Keratinocyte (primary cell): ENCODE data around the gene UPP2.

ENCODE experiments used
- EZH2 ChIP-seq: IDR thresholded peaks from one replicate; pipeline ENCODE4 v1.6.1; 2012; ENCODE audit warnings: inconsistent platforms, mild to moderate bottlenecking, low read length, moderate library complexity
- TF ChIP-seq, protein P1 (sequence below), 3 experiments: IDR thresholded peaks in 1 of 3; conservative IDR thresholded peaks in 1 of 3; optimal IDR thresholded peaks in 1 of 3; 2 replicates in 2 of 3; 3 replicates in 1 of 3; pipeline versions ENCODE3 to v1.5.1; 2011; ENCODE audit warnings: low read length in 3 of 3, mild to moderate bottlenecking in 3 of 3, moderate library complexity in 2 of 3, control low read depth in 1 of 3, inconsistent platforms in 1 of 3; ENCODE audit not compliant: insufficient read depth in 2 of 3; ENCODE audit errors: extremely low read depth in 1 of 3

GRCh38 chr2:158060160-158060834 is 41.4 kb upstream of the UPP2 start:
- TF ChIP-seq, protein P1, sequence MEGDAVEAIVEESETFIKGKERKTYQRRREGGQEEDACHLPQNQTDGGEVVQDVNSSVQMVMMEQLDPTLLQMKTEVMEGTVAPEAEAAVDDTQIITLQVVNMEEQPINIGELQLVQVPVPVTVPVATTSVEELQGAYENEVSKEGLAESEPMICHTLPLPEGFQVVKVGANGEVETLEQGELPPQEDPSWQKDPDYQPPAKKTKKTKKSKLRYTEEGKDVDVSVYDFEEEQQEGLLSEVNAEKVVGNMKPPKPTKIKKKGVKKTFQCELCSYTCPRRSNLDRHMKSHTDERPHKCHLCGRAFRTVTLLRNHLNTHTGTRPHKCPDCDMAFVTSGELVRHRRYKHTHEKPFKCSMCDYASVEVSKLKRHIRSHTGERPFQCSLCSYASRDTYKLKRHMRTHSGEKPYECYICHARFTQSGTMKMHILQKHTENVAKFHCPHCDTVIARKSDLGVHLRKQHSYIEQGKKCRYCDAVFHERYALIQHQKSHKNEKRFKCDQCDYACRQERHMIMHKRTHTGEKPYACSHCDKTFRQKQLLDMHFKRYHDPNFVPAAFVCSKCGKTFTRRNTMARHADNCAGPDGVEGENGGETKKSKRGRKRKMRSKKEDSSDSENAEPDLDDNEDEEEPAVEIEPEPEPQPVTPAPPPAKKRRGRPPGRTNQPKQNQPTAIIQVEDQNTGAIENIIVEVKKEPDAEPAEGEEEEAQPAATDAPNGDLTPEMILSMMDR (optimal IDR thresholded peaks at IDR 0.05 in 1 of 3, IDR thresholded peaks at IDR 0.05 in 1 of 3, conservative IDR thresholded peaks at IDR 0.05 in 1 of 3; ENCODE audit: extremely low read depth in 1 of 3, insufficient read depth in 2 of 3, low read length in 3 of 3), result no peak
- no peak for TF ChIP-seq EZH2
